CD8-positive, alpha-beta memory T cell (primary cell): ENCODE results near the gene VAMP8. TPM values are rescaled to one million over a fixed set of nuclear protein-coding genes. Genes with fewer than 3 reads are reported as not detected.

ENCODE experiments used
- CTCF ChIA-PET: fragments of 350-600 bp; sonication (Branson Sonifier 250); formaldehyde crosslinking; loops from one replicate; lab custom pipeline; 2021; ENCODE audit warnings: antibody characterized with exemption; lab: Charles Lee
- POLR2A ChIA-PET: fragments of 350-600 bp; sonication (Branson Sonifier 250); formaldehyde crosslinking; loops from one replicate; lab custom pipeline; 2021; ENCODE audit warnings: antibody characterized with exemption; lab: Charles Lee
- DNase-seq, 5 donors: peaks; one replicate each; pipeline versions ENCODE4 v3.0.0 to v3.0.0-alpha.2; 2020 to 2022; ENCODE audit warnings: mixed read lengths in 1 of 5
- H3K27ac ChIP-seq: one replicate; pipeline ENCODE4 v1.7.0; 2013; ENCODE audit warnings: low read depth, mild to moderate bottlenecking, low read length, moderate library complexity
- H3K27me3 ChIP-seq: 2 replicates; pipeline ENCODE4 v1.7.0; 2013; ENCODE audit warnings: low read length, mild to moderate bottlenecking; ENCODE audit not compliant: insufficient read depth, poor library complexity, severe bottlenecking
- H3K36me3 ChIP-seq: 2 replicates; pipeline ENCODE4 v1.7.0; 2013; ENCODE audit warnings: mild to moderate bottlenecking, low read length, moderate library complexity; ENCODE audit not compliant: insufficient read depth
- H3K4me1 ChIP-seq: 2 replicates; pipeline ENCODE4 v1.7.0; 2013; ENCODE audit warnings: mild to moderate bottlenecking, low read length, moderate library complexity; ENCODE audit not compliant: insufficient read depth
- H3K4me3 ChIP-seq: 2 replicates; pipeline ENCODE4 v1.7.0; 2013; ENCODE audit warnings: mild to moderate bottlenecking, low read length
- H3K9me3 ChIP-seq: 2 replicates; pipeline ENCODE4 v1.7.0; 2013; ENCODE audit warnings: mild to moderate bottlenecking, low read length
- H3K27ac Mint-ChIP-seq, 8 donors: one replicate each; pipeline ENCODE4 v1.8.0; 2020 to 2021; ENCODE audit warnings: mixed read lengths in 8 of 8, mild to moderate bottlenecking in 6 of 8, inconsistent platforms in 3 of 8, moderate library complexity in 3 of 8
- H3K27me3 Mint-ChIP-seq, 2 donors: one replicate each; pipeline ENCODE4 v1.8.0; 2020 to 2021; ENCODE audit warnings: mixed read lengths in 2 of 2, mild to moderate bottlenecking in 1 of 2, moderate library complexity in 1 of 2
- H3K36me3 Mint-ChIP-seq, 3 donors: one replicate each; pipeline ENCODE4 v1.8.0; 2020 to 2021; ENCODE audit warnings: mixed read lengths in 3 of 3, inconsistent platforms in 1 of 3, mild to moderate bottlenecking in 1 of 3
- H3K4me1 Mint-ChIP-seq, 3 donors: one replicate each; pipeline ENCODE4 v1.8.0; 2020 to 2021; ENCODE audit warnings: mixed read lengths in 3 of 3, inconsistent platforms in 1 of 3, mild to moderate bottlenecking in 1 of 3
- H3K4me3 Mint-ChIP-seq, 7 donors: one replicate each; pipeline ENCODE4 v1.8.0; 2020 to 2021; ENCODE audit warnings: mixed read lengths in 7 of 7, mild to moderate bottlenecking in 6 of 7, moderate library complexity in 4 of 7, inconsistent platforms in 2 of 7
- H3K9me3 Mint-ChIP-seq, 5 donors: one replicate each; pipeline ENCODE4 v1.8.0; 2020 to 2022; ENCODE audit warnings: mixed read lengths in 5 of 5, mild to moderate bottlenecking in 3 of 5, moderate library complexity in 2 of 5, inconsistent platforms in 1 of 5
- polyA plus RNA-seq: library from polyadenylated mRNA; unstranded; fragments of 300-500 nt; fragmentation: Illumina TruSeq; gene quantifications from one replicate; pipeline ENCODE4 v1.2.3, GENCODE V29; 2021
- total RNA-seq, 2 experiments: library from RNA; stranded (reverse); gene quantifications; one replicate each; pipeline ENCODE4 v1.2.3, GENCODE V29; 2021

The VAMP8 gene
- total RNA-seq (10 to 100 TPM; 94.4 to 95.4 TPM), polyA plus RNA-seq (355 TPM)

DNA sequence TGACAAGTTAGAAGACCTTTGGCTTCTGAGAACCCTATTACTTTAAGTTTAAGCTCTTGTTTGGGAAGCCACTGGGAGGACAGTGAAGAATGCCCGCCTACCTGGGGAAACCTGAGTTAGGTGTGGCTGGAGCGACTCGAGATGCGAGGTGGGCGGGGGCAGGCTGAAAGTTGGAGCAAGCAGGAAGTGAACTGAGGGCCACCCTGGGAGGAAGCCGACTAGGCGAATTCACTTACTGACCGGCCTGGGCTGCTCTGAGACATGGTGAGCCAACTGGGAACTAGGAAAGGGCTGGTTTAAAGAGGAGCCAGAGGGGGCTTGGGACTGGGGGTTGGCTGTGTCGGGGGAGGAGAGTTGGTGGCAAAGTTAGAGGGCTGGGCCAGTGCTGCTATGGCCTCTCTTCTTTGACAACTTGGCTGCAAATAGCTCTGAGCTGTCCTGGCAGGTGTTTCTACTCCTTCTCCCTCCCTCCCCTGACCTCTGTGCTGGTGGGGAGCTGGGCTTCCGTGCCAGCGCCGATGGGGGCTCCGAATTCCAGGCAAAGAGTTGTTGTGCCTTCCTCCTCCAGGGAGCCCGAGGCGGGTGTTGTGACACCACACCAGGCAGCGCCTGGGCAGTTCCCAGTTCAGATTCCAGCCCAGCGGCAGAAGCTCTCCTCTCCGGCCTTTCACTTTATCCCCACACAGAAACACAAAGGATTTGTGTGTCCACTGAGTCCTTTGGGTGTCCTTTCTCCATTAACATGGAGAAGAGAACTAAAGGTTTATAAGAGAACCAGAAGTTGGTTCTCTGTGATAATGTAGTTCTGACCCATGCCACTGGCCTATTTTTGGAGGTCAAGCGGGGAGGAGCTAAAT lies at the start of gene VAMP8:
Gene VAMP8, plus strand, starts transcription at position 201 of the 857 bp plus-strand sequence. Its CDS starts 61 bp downstream, at position 262.
- Mint-ChIP-seq H3K4me1 (peaks cover 33 to 46% (median 38%) of the 10 kb centered on the region in 3 donors), H3K9me3 (no peaks in the 10 kb centered on the region), H3K27ac (peak within 1 kb of the TSS; percentile 84 to 99 (median 94)), H3K4me3 (peak within 1 kb of the TSS; percentile 86 to 98 (median 97)), H3K27me3 (no peaks in the 10 kb centered on the region), H3K36me3 (peaks cover 6 to 37% (median 6%) of the 10 kb centered on the region in 3 donors)
- H3K36me3 ChIP-seq: peaks cover 4% of the 10 kb centered on the region
- DNase-seq: peak; percentile 44 to 76 (median 58)
- ChIA-PET POLR2A (interaction anchor here (0.7 to 1.8 kb wide), 5 partner anchors 11 to 671 kb away, joined by 3 to 8 read pairs (median 5); partner anchors contain the start of gene RNF181), CTCF (interaction anchor here (0.7 to 2.4 kb wide), 4 partner anchors 25 to 467 kb away, joined by 3 to 7 read pairs (median 5); partner anchors contain the start of genes SH2D6 and TMEM150A)
- peak within 1 kb of the TSS; percentile 73 for H3K27ac ChIP-seq
- H3K4me1 ChIP-seq: peaks cover 34% of the 10 kb centered on the region
- H3K9me3 ChIP-seq: no peaks in the 10 kb centered on the region
- H3K27me3 ChIP-seq: no peaks in the 10 kb centered on the region
- peak within 1 kb of the TSS; percentile 78 for H3K4me3 ChIP-seq

DNA sequence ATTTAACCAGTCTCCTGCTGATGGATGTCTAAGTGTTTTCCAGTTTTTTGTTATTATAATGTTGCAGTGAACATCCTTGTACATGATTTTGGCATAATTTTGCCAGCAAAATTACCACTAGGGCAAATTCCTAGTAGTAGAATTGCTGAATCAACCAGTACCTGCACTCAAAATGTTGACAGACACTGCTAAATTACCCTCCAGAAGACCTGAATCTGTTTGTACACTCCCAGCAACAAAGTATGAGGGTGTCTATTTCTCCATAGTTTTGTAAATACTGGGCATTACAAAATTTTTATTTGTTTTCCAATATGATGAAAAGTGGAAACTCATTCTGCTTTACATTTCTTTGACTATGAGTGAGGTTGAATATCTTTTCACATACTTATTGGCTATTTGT lies 49.6 kb upstream of the VAMP8 start:
- Mint-ChIP-seq H3K36me3 (no peaks in the 10 kb centered on the region), H3K27me3 (peaks cover 0 to 32% of the 10 kb centered on the region in 2 donors), H3K27ac (no peak overlapping the region), H3K4me3 (no peak overlapping the region), H3K4me1 (no peaks in the 10 kb centered on the region), H3K9me3 (no peaks in the 10 kb centered on the region)
- no peaks in the 10 kb centered on the region for H3K36me3 ChIP-seq
- H3K27me3 ChIP-seq: no peaks in the 10 kb centered on the region
- CTCF ChIA-PET: no interaction called here
- H3K9me3 ChIP-seq: no peaks in the 10 kb centered on the region
- H3K4me3 ChIP-seq: no peak overlapping the region
- no peaks in the 10 kb centered on the region for H3K4me1 ChIP-seq
- no peak for DNase-seq
- POLR2A ChIA-PET: no interaction called here
- H3K27ac ChIP-seq: no peak overlapping the region

DNA sequence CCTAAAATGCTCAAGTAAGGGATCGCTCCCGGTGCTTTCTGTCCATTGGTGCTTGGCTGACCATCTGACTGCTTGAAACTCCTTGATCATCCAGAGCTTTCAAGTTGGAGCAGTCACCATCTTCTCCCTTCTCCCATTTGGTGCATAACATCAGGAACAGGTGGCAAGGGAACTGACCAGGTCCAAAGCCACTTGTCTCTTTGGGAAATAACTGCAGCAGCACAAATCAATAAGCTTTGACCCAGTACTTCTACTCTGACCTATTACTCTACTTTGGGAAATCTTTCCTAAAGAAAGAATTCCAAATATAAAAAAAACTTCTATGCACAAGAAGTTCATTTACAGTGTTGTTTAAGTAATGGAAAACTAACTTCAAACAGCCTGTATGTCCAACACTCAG lies 49.0 kb upstream of the VAMP8 start:
- ChIA-PET CTCF (interaction anchor here (0.6 kb wide), 1 partner anchor 10 kb away, joined by 3 read pairs; the partner anchor contains the start of gene MAT2A), POLR2A (no interaction called here)
- Histone ChIP-seq H3K4me1 (no peaks in the 10 kb centered on the region), H3K36me3 (no peaks in the 10 kb centered on the region), H3K4me3 (no peak overlapping the region), H3K9me3 (no peaks in the 10 kb centered on the region), H3K27ac (no peak overlapping the region), H3K27me3 (no peaks in the 10 kb centered on the region)
- Mint-ChIP-seq H3K4me1 (no peaks in the 10 kb centered on the region), H3K9me3 (no peaks in the 10 kb centered on the region), H3K27me3 (peaks cover 0 to 32% of the 10 kb centered on the region in 2 donors), H3K27ac (no peak overlapping the region), H3K36me3 (no peaks in the 10 kb centered on the region), H3K4me3 (no peak overlapping the region)
- no peak for DNase-seq

DNA sequence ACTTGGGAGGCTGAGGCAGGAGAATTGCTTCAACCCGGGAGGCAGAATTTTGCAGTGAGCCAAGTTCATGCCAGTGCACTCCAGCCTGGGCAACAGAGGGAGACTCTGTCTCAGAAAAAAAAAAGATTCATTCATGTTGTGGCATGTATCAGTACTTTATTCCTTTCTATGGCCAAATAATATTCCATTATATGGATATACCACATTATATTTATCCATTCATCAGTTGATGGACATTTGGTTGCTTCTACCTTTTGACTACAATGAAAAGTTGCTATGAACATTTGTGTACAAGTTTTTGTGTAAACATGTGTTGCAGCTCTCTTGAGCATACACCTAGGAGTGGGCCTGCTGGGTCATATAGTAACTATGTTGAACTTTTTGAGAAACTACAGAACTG lies 47.6 kb upstream of the VAMP8 start:
- Mint-ChIP-seq H3K27ac (no peak overlapping the region), H3K27me3 (peaks cover 0 to 32% of the 10 kb centered on the region in 2 donors), H3K4me3 (no peak overlapping the region), H3K4me1 (no peaks in the 10 kb centered on the region), H3K9me3 (no peaks in the 10 kb centered on the region), H3K36me3 (no peaks in the 10 kb centered on the region)
- H3K4me1 ChIP-seq: no peaks in the 10 kb centered on the region
- H3K4me3 ChIP-seq: no peak overlapping the region
- no peaks in the 10 kb centered on the region for H3K36me3 ChIP-seq
- ChIA-PET CTCF (no interaction called here), POLR2A (interaction anchor here (1.4 kb wide), 1 partner anchor 10 kb away, joined by 3 read pairs; no protein-coding TSS in a partner anchor)
- H3K27ac ChIP-seq: no peak overlapping the region
- DNase-seq: no peak
- no peaks in the 10 kb centered on the region for H3K27me3 ChIP-seq
- H3K9me3 ChIP-seq: no peaks in the 10 kb centered on the region

DNA sequence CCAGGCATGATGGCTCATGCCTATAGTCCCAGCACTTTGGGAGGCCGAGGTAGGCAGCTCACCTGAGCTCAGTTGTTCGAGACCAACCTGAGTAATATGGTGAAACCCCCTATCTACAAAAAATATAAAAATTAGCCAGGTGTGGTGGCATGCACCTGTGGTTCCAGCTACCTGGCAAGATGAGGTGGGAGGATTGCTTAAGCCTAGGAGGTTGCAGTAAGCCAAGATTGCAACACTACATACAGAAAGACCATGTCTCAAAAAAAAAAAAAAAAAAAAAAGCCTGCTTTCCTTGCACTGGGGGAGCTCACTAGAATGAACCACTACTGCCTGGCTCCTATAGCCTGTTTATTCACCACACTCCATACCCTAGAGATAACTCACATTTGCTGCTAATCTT lies 45.8 kb upstream of the VAMP8 start:
- H3K4me1 Mint-ChIP-seq: peaks cover 0 to 2% (median 0%) of the 10 kb centered on the region in 3 donors
- H3K4me1 ChIP-seq: no peaks in the 10 kb centered on the region
- POLR2A ChIA-PET: interaction anchor here (0.6 kb wide), 1 partner anchor 19 kb away, joined by 3 read pairs; no protein-coding TSS in a partner anchor
- no peak overlapping the region for H3K27ac Mint-ChIP-seq
- no peaks in the 10 kb centered on the region for H3K27me3 ChIP-seq
- CTCF ChIA-PET: no interaction called here
- H3K9me3 Mint-ChIP-seq: no peaks in the 10 kb centered on the region
- H3K27me3 Mint-ChIP-seq: peaks cover 0 to 24% of the 10 kb centered on the region in 2 donors
- H3K27ac ChIP-seq: no peak overlapping the region
- no peaks in the 10 kb centered on the region for H3K9me3 ChIP-seq
- no peaks in the 10 kb centered on the region for H3K36me3 ChIP-seq
- no peaks in the 10 kb centered on the region for H3K36me3 Mint-ChIP-seq
- H3K4me3 Mint-ChIP-seq: no peak overlapping the region
- no peak overlapping the region for H3K4me3 ChIP-seq
- no peak for DNase-seq

DNA sequence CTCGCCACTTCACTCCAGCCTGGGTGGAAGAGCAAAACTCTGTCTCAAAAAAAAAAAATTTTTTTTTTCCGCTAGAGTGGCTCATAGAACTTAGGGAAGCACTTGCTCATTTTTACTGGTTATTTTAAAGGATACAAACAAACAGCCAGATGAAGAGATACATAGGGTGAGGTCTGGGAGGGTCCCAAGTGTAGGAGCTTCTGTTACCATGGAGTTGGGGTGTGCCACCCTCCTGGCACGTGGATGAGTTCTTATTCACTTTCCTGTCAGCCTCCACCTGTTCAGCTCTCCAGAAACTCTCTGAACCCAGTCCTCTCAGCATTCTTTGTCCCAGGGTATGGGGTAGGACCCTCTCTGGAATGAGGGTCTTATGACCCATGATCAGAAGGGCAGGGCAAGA lies 43.3 kb upstream of the VAMP8 start:
- Mint-ChIP-seq H3K27me3 (peaks cover 0 to 6% of the 10 kb centered on the region in 2 donors), H3K9me3 (no peaks in the 10 kb centered on the region), H3K27ac (no peak overlapping the region), H3K4me3 (no peak overlapping the region), H3K4me1 (peaks cover 13 to 14% (median 14%) of the 10 kb centered on the region in 3 donors), H3K36me3 (peaks cover 0 to 8% (median 0%) of the 10 kb centered on the region in 3 donors)
- Histone ChIP-seq H3K4me1 (peaks cover 10% of the 10 kb centered on the region), H3K4me3 (no peak overlapping the region), H3K27me3 (no peaks in the 10 kb centered on the region), H3K36me3 (no peaks in the 10 kb centered on the region), H3K9me3 (no peaks in the 10 kb centered on the region), H3K27ac (no peak overlapping the region)
- ChIA-PET POLR2A (interaction anchor here (0.6 to 1.0 kb wide), 2 partner anchors 206 to 224 kb away, joined by 3 to 9 read pairs; partner anchors contain the start of gene TGOLN2), CTCF (interaction anchor here (5.9 to 9.6 kb wide), 2 partner anchors 17 to 114 kb away, joined by 34 to 66 read pairs; partner anchors contain the start of gene SH2D6)
- DNase-seq: no peak

DNA sequence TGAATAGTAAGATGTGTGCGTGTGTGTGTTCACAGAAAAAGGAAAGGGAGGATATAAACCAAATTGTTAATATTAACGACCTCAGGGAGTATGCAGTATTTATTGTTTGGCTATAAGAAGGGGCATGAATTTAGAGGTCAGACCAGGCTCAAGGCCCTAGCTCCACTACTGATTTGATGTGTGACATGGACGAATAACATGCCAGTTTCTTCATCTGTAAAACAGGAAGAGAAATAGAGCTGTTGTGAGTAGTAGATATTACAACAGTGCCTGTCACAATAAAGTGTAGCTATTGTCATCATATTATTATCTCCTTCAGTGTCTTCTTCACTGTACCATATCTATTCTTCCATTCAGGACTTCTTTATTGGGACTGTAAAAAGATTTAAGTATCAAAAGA lies 42.5 kb upstream of the VAMP8 start:
- no peaks in the 10 kb centered on the region for H3K27me3 ChIP-seq
- peaks cover 0 to 11% (median 0%) of the 10 kb centered on the region in 3 donors for H3K36me3 Mint-ChIP-seq
- H3K36me3 ChIP-seq: no peaks in the 10 kb centered on the region
- ChIA-PET CTCF (interaction anchor here (5.9 to 9.6 kb wide), 2 partner anchors 16 to 115 kb away, joined by 34 to 66 read pairs; partner anchors contain the start of gene SH2D6), POLR2A (interaction anchor here (0.5 to 1.0 kb wide), 2 partner anchors 15 to 207 kb away, joined by 3 read pairs; partner anchors contain the start of gene TGOLN2)
- no peak overlapping the region for H3K27ac ChIP-seq
- H3K27ac Mint-ChIP-seq: peak overlapping the region in 1 of 8 donors; percentile 6
- peaks cover 0 to 3% of the 10 kb centered on the region in 2 donors for H3K27me3 Mint-ChIP-seq
- peaks cover 15% of the 10 kb centered on the region in 3 donors for H3K4me1 Mint-ChIP-seq
- peaks cover 10% of the 10 kb centered on the region for H3K4me1 ChIP-seq
- no peak overlapping the region for H3K4me3 ChIP-seq
- H3K9me3 ChIP-seq: no peaks in the 10 kb centered on the region
- peak overlapping the region in 1 of 7 donors; percentile 35 for H3K4me3 Mint-ChIP-seq
- no peaks in the 10 kb centered on the region for H3K9me3 Mint-ChIP-seq
- DNase-seq: no peak
